Stimulated activated naive B cell treated with anti-CD40 and anti-IgM and Interleukin-4, amounts not matched to agents 10 μg/mL and 1 μg/mL and 100 μg/mL, for 72 hours (primary cell): ENCODE measurements around the gene GPC6.

Experiments
- ATAC-seq, 2 donors: fragments of 150-1000 bp; cut with Tn5 transposase; replicated peaks; 2 replicates each; pipeline ENCODE4 v1.10.0; 2021; ENCODE audit warnings: moderate library complexity in 1 of 2
- DNase-seq: peaks from one replicate; pipeline ENCODE4 v3.0.0; 2021
- H3K27ac Mint-ChIP-seq: one replicate; pipeline ENCODE4 v1.8.0; 2022; ENCODE audit warnings: mild to moderate bottlenecking, mixed read lengths
- H3K27me3 Mint-ChIP-seq, 2 donors: one replicate each; pipeline ENCODE4 v1.8.0; 2022; ENCODE audit warnings: mixed read lengths in 2 of 2
- H3K36me3 Mint-ChIP-seq, 2 donors: one replicate each; pipeline ENCODE4 v1.8.0; 2022; ENCODE audit warnings: mixed read lengths in 2 of 2, mild to moderate bottlenecking in 1 of 2
- H3K4me1 Mint-ChIP-seq, 2 donors: one replicate each; pipeline ENCODE4 v1.8.0; 2022; ENCODE audit warnings: mixed read lengths in 2 of 2, mild to moderate bottlenecking in 1 of 2
- H3K4me3 Mint-ChIP-seq, 2 donors: one replicate each; pipeline ENCODE4 v1.8.0; 2022; ENCODE audit warnings: mild to moderate bottlenecking in 2 of 2, mixed read lengths in 2 of 2, moderate library complexity in 1 of 2
- H3K9me3 Mint-ChIP-seq, 2 donors: one replicate each; pipeline ENCODE4 v1.8.0; 2022; ENCODE audit warnings: mixed read lengths in 2 of 2, mild to moderate bottlenecking in 1 of 2

Gene GPC6

GRCh38 chr13:93268327-93269028 lies 41.9 kb downstream of the GPC6 start:
- no peaks in the 10 kb centered on the region for H3K36me3 Mint-ChIP-seq
- H3K27me3 Mint-ChIP-seq, result no peaks in the 10 kb centered on the region
- ATAC-seq (no peak), DNase-seq (no peak)
- H3K4me1 Mint-ChIP-seq, result no peaks in the 10 kb centered on the region
- no peak overlapping the region for H3K27ac Mint-ChIP-seq
- H3K9me3 Mint-ChIP-seq, result no peaks in the 10 kb centered on the region
- H3K4me3 Mint-ChIP-seq, result no peak overlapping the region

- Mint-ChIP-seq H3K27ac (no peak overlapping the region), H3K4me1 (no peaks in the 10 kb centered on the region), H3K4me3 (no peak overlapping the region), H3K27me3 (no peaks in the 10 kb centered on the region), H3K36me3 (no peaks in the 10 kb centered on the region), H3K9me3 (no peaks in the 10 kb centered on the region)
- DNase-seq (no peak), ATAC-seq (no peak)
Observed at GRCh38 chr13:93270769-93271742, 44.4 kb downstream of the GPC6 start.

GRCh38 chr13:93279982-93280381 lies 53.4 kb downstream of the GPC6 start:
- H3K27ac Mint-ChIP-seq, result no peak overlapping the region
- ATAC-seq, result peak in 1 of 2 donors; percentile 38
- H3K36me3 Mint-ChIP-seq, result no peaks in the 10 kb centered on the region
- no peak for DNase-seq
- H3K27me3 Mint-ChIP-seq, result no peaks in the 10 kb centered on the region
- no peak overlapping the region for H3K4me3 Mint-ChIP-seq
- H3K9me3 Mint-ChIP-seq, result no peaks in the 10 kb centered on the region
- H3K4me1 Mint-ChIP-seq, result no peaks in the 10 kb centered on the region

- ATAC-seq (no peak), DNase-seq (no peak)
- Mint-ChIP-seq H3K4me3 (no peak overlapping the region), H3K27ac (no peak overlapping the region), H3K9me3 (no peaks in the 10 kb centered on the region), H3K36me3 (no peaks in the 10 kb centered on the region), H3K4me1 (no peaks in the 10 kb centered on the region), H3K27me3 (no peaks in the 10 kb centered on the region)
Observed at GRCh38 chr13:93280688-93281087, 54.1 kb downstream of the GPC6 start.

- Mint-ChIP-seq H3K9me3 (no peaks in the 10 kb centered on the region), H3K27ac (no peak overlapping the region), H3K4me1 (no peaks in the 10 kb centered on the region)
Observed at GRCh38 chr13:93283255-93283654, 56.6 kb downstream of the GPC6 start.

GRCh38 chr13:93284064-93284463 lies 57.5 kb downstream of the GPC6 start:
- no peaks in the 10 kb centered on the region for H3K27me3 Mint-ChIP-seq
- ATAC-seq, result no peak
- H3K9me3 Mint-ChIP-seq, result peaks cover 0 to 2% of the 10 kb centered on the region in 2 donors
- H3K27ac Mint-ChIP-seq, result no peak overlapping the region
- DNase-seq, result no peak
- no peaks in the 10 kb centered on the region for H3K36me3 Mint-ChIP-seq
- H3K4me1 Mint-ChIP-seq, result no peaks in the 10 kb centered on the region
- H3K4me3 Mint-ChIP-seq, result no peak overlapping the region

More at GRCh38 chr13:93283255-93283654, 56.6 kb downstream of the GPC6 start:
- Mint-ChIP-seq H3K4me3 (no peak overlapping the region), H3K36me3 (no peaks in the 10 kb centered on the region), H3K27me3 (no peaks in the 10 kb centered on the region)
- DNase-seq (no peak), ATAC-seq (no peak)

GRCh38 chr13:93286047-93286446 lies 59.4 kb downstream of the GPC6 start:
- no peak overlapping the region for H3K27ac Mint-ChIP-seq

GRCh38 chr13:93289053-93289452 lies 62.4 kb downstream of the GPC6 start:
- Mint-ChIP-seq H3K4me3 (no peak overlapping the region), H3K36me3 (no peaks in the 10 kb centered on the region), H3K4me1 (no peaks in the 10 kb centered on the region), H3K9me3 (peaks cover 0 to 2% of the 10 kb centered on the region in 2 donors), H3K27ac (no peak overlapping the region), H3K27me3 (no peaks in the 10 kb centered on the region)
- ATAC-seq (no peak), DNase-seq (no peak)

More at GRCh38 chr13:93286047-93286446, 59.4 kb downstream of the GPC6 start:
- H3K4me1 Mint-ChIP-seq, result no peaks in the 10 kb centered on the region
- DNase-seq, result no peak
- H3K27me3 Mint-ChIP-seq, result no peaks in the 10 kb centered on the region
- no peak overlapping the region for H3K4me3 Mint-ChIP-seq
- peaks cover 0 to 2% of the 10 kb centered on the region in 2 donors for H3K9me3 Mint-ChIP-seq
- no peak for ATAC-seq
- H3K36me3 Mint-ChIP-seq, result no peaks in the 10 kb centered on the region

- Mint-ChIP-seq H3K4me3 (no peak overlapping the region), H3K27me3 (no peaks in the 10 kb centered on the region), H3K4me1 (no peaks in the 10 kb centered on the region), H3K27ac (no peak overlapping the region), H3K9me3 (peaks cover 0 to 2% of the 10 kb centered on the region in 2 donors), H3K36me3 (no peaks in the 10 kb centered on the region)
- DNase-seq (no peak), ATAC-seq (no peak)
Observed at GRCh38 chr13:93289842-93290241, 63.2 kb downstream of the GPC6 start.

GRCh38 chr13:93290503-93290902 lies 63.9 kb downstream of the GPC6 start:
- DNase-seq (no peak), ATAC-seq (no peak)
- Mint-ChIP-seq H3K27me3 (no peaks in the 10 kb centered on the region), H3K4me1 (no peaks in the 10 kb centered on the region), H3K9me3 (peaks cover 0 to 2% of the 10 kb centered on the region in 2 donors), H3K36me3 (no peaks in the 10 kb centered on the region), H3K4me3 (no peak overlapping the region), H3K27ac (no peak overlapping the region)

- Mint-ChIP-seq H3K4me3 (no peak overlapping the region), H3K36me3 (no peaks in the 10 kb centered on the region), H3K27ac (no peak overlapping the region), H3K4me1 (no peaks in the 10 kb centered on the region), H3K27me3 (no peaks in the 10 kb centered on the region), H3K9me3 (peaks cover 0 to 6% of the 10 kb centered on the region in 2 donors)
- ATAC-seq (no peak), DNase-seq (no peak)
Observed at GRCh38 chr13:93292366-93292765, 65.8 kb downstream of the GPC6 start.

GRCh38 chr13:93293710-93294109 lies 67.1 kb downstream of the GPC6 start:
- H3K9me3 Mint-ChIP-seq, result peaks cover 3 to 6% of the 10 kb centered on the region in 2 donors
- ATAC-seq (no peak), DNase-seq (no peak)
- H3K27ac Mint-ChIP-seq, result no peak overlapping the region
- H3K4me3 Mint-ChIP-seq, result no peak overlapping the region
- H3K36me3 Mint-ChIP-seq, result no peaks in the 10 kb centered on the region
- H3K4me1 Mint-ChIP-seq, result no peaks in the 10 kb centered on the region
- no peaks in the 10 kb centered on the region for H3K27me3 Mint-ChIP-seq

GRCh38 chr13:93296584-93296983 lies 70.0 kb downstream of the GPC6 start:
- Mint-ChIP-seq H3K27ac (no peak overlapping the region), H3K4me1 (no peaks in the 10 kb centered on the region), H3K36me3 (no peaks in the 10 kb centered on the region), H3K27me3 (no peaks in the 10 kb centered on the region), H3K9me3 (peaks cover 3 to 5% of the 10 kb centered on the region in 2 donors), H3K4me3 (no peak overlapping the region)
- DNase-seq (no peak), ATAC-seq (no peak)

GRCh38 chr13:93298713-93299112 lies 72.1 kb downstream of the GPC6 start:
- Mint-ChIP-seq H3K36me3 (no peaks in the 10 kb centered on the region), H3K9me3 (peaks cover 3 to 5% of the 10 kb centered on the region in 2 donors), H3K27ac (no peak overlapping the region), H3K4me3 (no peak overlapping the region), H3K27me3 (no peaks in the 10 kb centered on the region), H3K4me1 (no peaks in the 10 kb centered on the region)
- DNase-seq, result no peak
- ATAC-seq, result no peak

GRCh38 chr13:93304134-93304533 lies 77.5 kb downstream of the GPC6 start:
- ATAC-seq, result no peak
- H3K27me3 Mint-ChIP-seq, result no peaks in the 10 kb centered on the region
- no peaks in the 10 kb centered on the region for H3K4me1 Mint-ChIP-seq
- no peaks in the 10 kb centered on the region for H3K9me3 Mint-ChIP-seq
- DNase-seq, result no peak
- no peak overlapping the region for H3K27ac Mint-ChIP-seq
- no peak overlapping the region for H3K4me3 Mint-ChIP-seq
- no peaks in the 10 kb centered on the region for H3K36me3 Mint-ChIP-seq
